CD4-positive, alpha-beta T cell treated with Interleukin-6 for 4 hours (primary cell): ENCODE measurements around the gene B4GALNT2.

Experiments used
- DNase-seq: peaks from one replicate; pipeline ENCODE4 v3.0.0-alpha.2; 2020; ENCODE audit warnings: mixed read lengths

B4GALNT2 gene

GRCh38 chr17:49213847-49214246 is 81.3 kb downstream of the B4GALNT2 start:
- DNase-seq, result no peak

GRCh38 chr17:49214676-49215360 is 82.2 kb downstream of the B4GALNT2 start:
- no peak for DNase-seq

- DNase-seq, result no peak
Measured at GRCh38 chr17:49216482-49216881, 83.9 kb downstream of the B4GALNT2 start.

- no peak for DNase-seq
Measured at GRCh38 chr17:49216953-49217650, 84.5 kb downstream of the B4GALNT2 start.

GRCh38 chr17:49217651-49218413 is 85.3 kb downstream of the B4GALNT2 start:
- peak; percentile 83 for DNase-seq

- peak; percentile 54 for DNase-seq
Measured at GRCh38 chr17:49218941-49219913, 86.7 kb downstream of the B4GALNT2 start.

GRCh38 chr17:49219987-49220386 is 87.4 kb downstream of the B4GALNT2 start:
- no peak for DNase-seq

GRCh38 chr17:49223168-49223516 is 90.6 kb downstream of the B4GALNT2 start:
- DNase-seq, result no peak

GRCh38 chr17:49223517-49224197 is 91.1 kb downstream of the B4GALNT2 start:
- peak; percentile 75 for DNase-seq

- DNase-seq, result peak; percentile 70
Measured at GRCh38 chr17:49224198-49224996, 91.8 kb downstream of the B4GALNT2 start.

GRCh38 chr17:49224997-49225337 is 92.4 kb downstream of the B4GALNT2 start:
- no peak for DNase-seq

GRCh38 chr17:49225554-49226236 is 93.1 kb downstream of the B4GALNT2 start:
- no peak for DNase-seq
